GM19193 (cell line): ENCODE results near the gene BLOC1S1.

Experiments used
- POLR2A ChIP-seq: IDR thresholded peaks from 4 replicates; pipeline ENCODE4 v1.6.1; 2011; ENCODE audit not compliant: insufficient read depth, insufficient read length; ENCODE audit errors: extremely low read depth

The BLOC1S1 gene

GRCh38 chr12:55700255-55701018, 15.4 kb upstream of the BLOC1S1 start:
- TF ChIP-seq POLR2A: no peak

GRCh38 chr12:55702861-55703260, 13.0 kb upstream of the BLOC1S1 start:
- no peak for TF ChIP-seq POLR2A

- TF ChIP-seq POLR2A: no peak
These were observed 12.6 kb upstream of the BLOC1S1 start for GRCh38 chr12:55703288-55703687.

GRCh38 chr12:55703901-55704761, 11.7 kb upstream of the BLOC1S1 start:
- no peak for TF ChIP-seq POLR2A

GRCh38 chr12:55704824-55705718, 10.8 kb upstream of the BLOC1S1 start:
- TF ChIP-seq POLR2A: no peak

- TF ChIP-seq POLR2A: no peak
These were observed 10.0 kb upstream of the BLOC1S1 start for GRCh38 chr12:55705782-55706402.

- no peak for TF ChIP-seq POLR2A
These were observed 9.2 kb upstream of the BLOC1S1 start for GRCh38 chr12:55706568-55707218.

GRCh38 chr12:55707219-55707671, 8.6 kb upstream of the BLOC1S1 start:
- TF ChIP-seq POLR2A: no peak

GRCh38 chr12:55707841-55708694, 7.8 kb upstream of the BLOC1S1 start, which contains the start of gene ITGA7:
ITGA7 (minus strand) TSS chr12:55707904; CDS start chr12:55707682, 222 bp downstream.
- no peak for TF ChIP-seq POLR2A

- TF ChIP-seq POLR2A: no peak
These were observed 7.1 kb upstream of the BLOC1S1 start for GRCh38 chr12:55708695-55709233.

GRCh38 chr12:55711786-55712553, 3.9 kb upstream of the BLOC1S1 start:
- no peak for TF ChIP-seq POLR2A

GRCh38 chr12:55712700-55713415, 3.0 kb upstream of the BLOC1S1 start:
- no peak for TF ChIP-seq POLR2A

GRCh38 chr12:55713721-55714120, 2.1 kb upstream of the BLOC1S1 start:
- TF ChIP-seq POLR2A: no peak
